Measurements from ENCODE around the gene PNPLA5.

Gene PNPLA5

DNA sequence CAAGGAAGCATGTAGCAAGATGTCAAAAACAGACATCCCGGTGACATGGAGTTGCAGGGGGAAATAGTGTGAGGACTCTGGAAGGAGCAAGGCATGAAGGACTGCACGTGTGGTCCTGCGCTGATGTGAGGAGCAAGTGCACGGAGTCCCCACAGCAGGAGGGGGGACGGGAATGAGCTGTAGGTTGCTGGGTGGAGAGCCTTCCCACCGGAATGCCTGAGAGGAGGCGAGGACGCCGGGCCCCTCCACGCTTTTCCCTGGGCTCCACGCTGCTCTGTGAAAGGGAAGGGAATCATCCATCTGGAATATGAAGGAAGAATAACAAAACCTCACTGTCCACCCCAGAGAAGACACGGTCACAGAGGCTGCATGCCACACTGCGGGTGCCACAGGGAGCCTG is 56.1 kb downstream of the PNPLA5 start:
- no peak for DNase-seq

DNA sequence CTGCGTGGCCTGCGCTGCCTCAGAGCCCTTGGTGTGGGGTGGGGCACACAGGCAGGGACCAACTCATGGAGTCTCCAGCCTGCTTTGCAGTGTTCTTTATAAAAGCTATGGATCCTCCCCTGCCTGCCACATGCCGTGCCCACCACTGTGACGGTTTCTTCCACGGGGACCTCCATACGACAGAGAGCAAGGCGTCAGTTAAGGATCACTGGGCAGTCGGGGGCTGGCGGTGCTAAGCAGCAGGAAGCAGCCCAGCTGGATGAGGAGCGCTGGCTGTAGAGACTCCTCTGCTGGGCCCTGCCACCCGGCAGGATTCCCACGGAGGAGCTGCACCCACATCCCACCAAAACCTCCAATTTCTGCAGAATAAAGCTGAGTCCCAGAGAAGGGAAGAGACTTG is 56.6 kb downstream of the PNPLA5 start:
- DNase-seq = no peak

DNA sequence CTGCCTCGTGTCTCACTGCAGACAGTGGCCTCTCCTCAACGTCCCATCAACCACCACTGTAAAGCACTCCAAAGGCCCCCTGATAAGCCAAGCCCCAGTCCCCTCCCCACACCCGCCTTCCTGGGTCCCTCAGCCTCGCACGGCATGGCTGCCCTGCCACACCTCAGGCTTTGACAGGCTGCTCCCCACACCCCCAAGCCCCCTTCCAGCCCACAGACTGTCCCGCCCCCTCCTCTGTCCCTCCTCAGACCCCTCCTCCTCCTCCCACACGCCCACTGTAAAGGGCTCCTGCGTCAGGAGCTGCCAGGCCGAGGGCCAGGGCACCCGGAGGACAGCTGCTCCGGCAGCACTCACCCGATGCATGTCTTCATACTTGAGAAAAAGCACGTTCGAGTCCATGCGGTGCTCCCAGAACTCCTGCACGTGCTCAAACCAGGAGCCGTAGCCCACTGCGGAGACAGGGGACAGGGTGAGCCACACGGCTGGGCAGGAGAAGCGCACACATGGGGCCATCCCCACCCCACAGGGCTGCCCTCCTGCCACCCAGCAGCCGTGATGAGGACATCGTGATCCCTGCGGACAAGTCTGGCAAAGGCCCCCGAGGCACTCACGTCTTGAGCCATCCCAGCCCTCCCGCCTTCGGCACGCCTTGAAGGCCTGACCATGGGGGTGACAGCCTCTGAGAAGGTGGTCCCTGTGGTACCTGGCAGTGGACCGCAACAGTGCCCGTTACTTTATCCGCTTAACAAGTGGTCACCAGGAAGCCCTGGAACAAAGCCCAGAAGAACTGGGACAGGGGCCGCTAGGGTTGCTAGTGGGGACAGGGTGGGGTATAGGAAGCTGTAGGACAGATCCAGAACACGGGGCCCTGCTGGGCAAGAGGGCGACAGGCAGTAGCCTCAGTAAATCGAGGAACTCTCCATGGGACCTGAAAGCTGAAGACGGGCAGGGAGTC is 58.2 kb downstream of the PNPLA5 start:
- no peak for DNase-seq

DNA sequence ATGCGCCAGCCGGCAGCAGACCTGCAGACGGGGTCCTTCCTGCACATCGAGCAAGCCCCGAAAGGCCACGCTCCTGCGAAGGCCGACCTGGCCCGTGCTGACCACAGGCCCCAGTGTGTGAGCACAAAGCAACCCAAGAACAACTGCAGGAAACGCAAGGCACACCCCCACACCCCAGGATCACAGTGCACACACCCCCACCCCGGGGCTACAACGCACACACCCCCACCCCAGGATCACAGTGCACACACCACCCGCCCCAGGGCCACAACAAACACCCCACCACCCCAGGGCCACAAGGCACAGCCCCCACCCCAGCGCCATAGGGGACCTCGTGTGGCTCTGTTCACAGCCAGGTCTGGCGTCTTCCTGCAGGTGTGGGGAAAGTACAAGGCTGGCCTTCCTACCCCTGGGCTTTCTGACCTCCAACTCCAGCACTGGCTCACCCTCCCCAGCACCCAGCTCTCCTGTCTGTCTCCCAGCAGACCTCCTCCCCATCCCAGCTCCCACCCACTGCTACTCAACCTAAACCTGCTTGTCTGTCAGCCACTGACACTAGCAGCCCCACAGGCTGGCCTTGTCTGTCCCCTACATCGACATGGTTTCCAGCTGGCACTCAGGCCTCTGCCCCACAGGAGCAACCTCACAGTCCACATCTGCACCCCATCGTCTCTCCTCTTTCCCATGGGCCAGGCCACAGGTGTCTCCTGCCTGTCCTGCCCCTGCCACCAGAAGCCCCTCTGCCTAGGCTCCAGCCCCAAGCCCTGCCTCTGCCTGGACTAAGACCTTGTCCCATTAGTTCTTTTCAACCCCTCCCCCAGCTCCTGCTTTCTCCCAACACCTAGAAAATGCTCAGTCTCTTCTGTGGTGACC is 59.2 kb downstream of the PNPLA5 start:
- DNase-seq = no peak

DNA sequence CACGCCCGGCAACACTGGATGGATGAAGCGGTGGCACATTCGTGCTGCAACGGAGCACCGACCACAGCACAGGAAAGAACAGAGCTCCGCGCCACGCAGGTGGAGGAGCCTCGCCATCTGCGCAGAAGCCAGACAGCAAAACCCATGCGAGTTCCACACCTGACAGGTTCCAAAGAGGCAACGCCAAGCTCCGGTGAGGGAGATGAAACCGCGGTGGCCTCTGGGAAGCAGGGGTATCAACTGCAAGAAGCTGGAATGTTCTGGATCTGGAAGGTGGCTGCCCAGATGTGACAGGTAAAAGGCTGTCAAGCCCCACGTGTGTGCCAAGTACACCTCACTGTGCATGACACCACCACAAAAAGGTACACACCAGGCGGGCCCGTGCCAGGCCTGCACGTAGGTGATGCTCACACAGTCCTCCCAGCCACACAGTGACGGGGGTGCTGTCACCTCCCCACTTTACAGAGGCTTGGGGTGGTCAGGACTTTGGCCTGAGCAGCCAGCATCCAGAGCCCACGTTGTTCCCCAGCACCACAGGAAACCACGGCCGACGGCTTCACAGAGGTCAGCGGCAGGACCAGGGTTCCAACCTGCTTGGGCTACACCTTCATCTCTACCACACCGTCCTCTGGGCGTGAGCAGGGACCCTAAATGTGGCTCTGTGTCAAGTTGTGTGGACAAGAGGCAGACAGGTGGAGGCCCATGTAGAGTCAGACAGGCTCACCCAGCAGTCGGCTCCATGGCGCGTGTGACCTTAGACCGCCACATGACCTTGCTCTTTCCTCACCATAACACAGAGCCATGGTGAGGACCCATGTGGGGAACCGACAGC is 60.0 kb downstream of the PNPLA5 start:
- DNase-seq = no peak

DNA sequence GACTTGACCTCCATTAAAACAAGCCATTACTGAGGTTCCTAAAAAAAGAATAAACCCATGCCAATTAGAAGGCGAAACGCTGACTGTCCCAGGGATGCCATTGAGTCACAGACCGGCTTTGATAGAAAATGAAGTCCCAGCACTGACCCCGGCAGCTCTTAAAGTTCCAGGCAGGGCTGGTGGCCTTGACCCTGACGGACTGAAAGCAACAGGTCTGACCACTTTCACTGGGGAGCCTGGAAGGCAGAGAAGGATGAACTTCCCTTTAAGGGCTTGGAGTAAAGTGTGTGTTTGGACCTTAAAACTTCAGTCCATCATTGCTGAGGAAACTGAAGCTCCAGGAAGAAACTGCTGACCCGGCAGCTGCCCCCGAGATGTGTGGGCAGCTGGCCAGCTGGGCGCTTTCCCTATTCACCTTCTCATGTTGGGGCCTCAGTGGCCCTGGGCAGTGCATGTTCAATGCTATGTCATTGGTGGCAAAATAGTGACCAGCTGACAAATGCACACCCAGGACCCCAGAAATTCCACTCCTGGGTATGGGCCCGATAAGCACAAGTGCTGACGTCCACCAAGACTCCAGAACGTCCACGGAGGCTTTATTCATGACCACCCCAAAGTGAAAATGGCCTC is 60.8 kb downstream of the PNPLA5 start:
- DNase-seq = no peak

DNA sequence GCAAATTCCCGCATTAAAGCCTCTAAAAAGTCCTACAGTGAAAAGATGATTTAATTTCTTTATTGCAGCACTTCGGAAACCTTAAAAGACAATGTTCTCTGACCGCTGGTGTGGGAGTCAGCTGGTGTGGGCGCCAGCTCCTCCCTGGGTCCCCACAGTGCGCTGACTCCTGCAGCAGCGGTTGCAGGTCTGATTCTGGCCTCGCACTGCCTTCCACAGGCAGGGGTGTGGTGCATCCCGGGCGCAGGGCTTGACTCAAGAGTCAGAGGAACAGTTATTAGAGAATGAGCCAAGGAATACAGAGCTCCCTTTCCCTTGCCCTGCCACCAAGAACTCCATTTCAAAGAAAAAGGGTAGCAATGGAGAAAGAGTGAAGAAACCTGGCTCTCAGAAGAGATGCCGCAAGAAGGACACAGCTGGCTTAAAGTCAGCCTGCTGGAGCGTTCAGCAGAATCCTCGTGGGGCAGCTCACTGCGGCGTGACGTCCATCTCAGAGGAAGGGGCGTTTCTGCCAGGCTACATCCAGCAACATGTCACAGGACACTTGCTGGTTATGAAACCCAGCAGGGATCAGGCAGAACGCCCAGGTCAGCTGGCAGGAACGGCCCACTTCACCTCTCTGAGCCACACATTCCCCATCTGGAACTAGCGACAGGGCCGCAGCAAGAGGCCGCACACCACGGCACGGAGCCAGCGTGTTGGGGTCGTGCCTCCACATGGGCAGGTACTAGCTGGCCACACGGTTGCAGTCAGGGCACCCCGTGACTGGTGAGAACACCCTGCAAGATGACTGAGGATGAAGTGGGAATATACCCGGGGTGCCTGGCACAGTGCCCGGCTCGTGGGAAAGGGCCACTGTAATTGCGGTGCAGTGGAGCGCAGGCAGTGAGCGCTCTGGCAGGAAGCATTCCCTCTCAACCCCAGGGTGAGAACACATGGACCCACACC is 61.6 kb downstream of the PNPLA5 start:
- no peak for DNase-seq

All from NCI-H1436 (cell line).